ENCODE data around the gene ZNF564. TPM values are rescaled to one million over a fixed set of nuclear protein-coding genes. Genes with fewer than 3 reads are reported as not detected.

Gene ZNF564
- total RNA-seq, 1 donor from 2014 or later, result 26.6 TPM

GRCh38 chr19:12544401-12544876 lies 6.8 kb downstream of the ZNF564 start:
- ATAC-seq (ENCODE audit: low read depth) (no peak), DNase-seq (no peak)
- ChIA-PET POLR2A (no interaction called here), CTCF (no interaction called here)
- intact Hi-C loops (cut with micrococcal nuclease), result no loop called here
- no peaks in the 10 kb centered on the region for H3K9me3 Mint-ChIP-seq
- H3K4me1 Mint-ChIP-seq, result peaks cover 46% of the 10 kb centered on the region
- H3K36me3 Mint-ChIP-seq (ENCODE audit: low read depth), result peaks cover 45% of the 10 kb centered on the region
- TF ChIP-seq CTCF (IDR thresholded peaks at IDR 0.05), result no peak
- H3K27ac Mint-ChIP-seq, result peak overlapping the region; percentile 10
- H3K4me3 Mint-ChIP-seq, result no peak overlapping the region
- no peaks in the 10 kb centered on the region for H3K27me3 Mint-ChIP-seq

GRCh38 chr19:12543855-12544254 lies 7.4 kb downstream of the ZNF564 start:
- peaks cover 45% of the 10 kb centered on the region for H3K36me3 Mint-ChIP-seq (ENCODE audit: low read depth)
- POLR2A ChIA-PET, result no interaction called here
- TF ChIP-seq CTCF (IDR thresholded peaks at IDR 0.05), result no peak
- DNase-seq, result no peak
- no peak for ATAC-seq (ENCODE audit: low read depth)
- CTCF ChIA-PET, result no interaction called here
- no peaks in the 10 kb centered on the region for H3K9me3 Mint-ChIP-seq
- peaks cover 41% of the 10 kb centered on the region for H3K4me1 Mint-ChIP-seq
- H3K27ac Mint-ChIP-seq, result no peak overlapping the region
- H3K27me3 Mint-ChIP-seq, result no peaks in the 10 kb centered on the region
- H3K4me3 Mint-ChIP-seq, result no peak overlapping the region
- intact Hi-C loops (cut with micrococcal nuclease), result no loop called here

GRCh38 chr19:12527034-12527836 lies 24.0 kb downstream of the ZNF564 start:
- DNase-seq, result no peak

GRCh38 chr19:12526542-12526941 lies 24.7 kb downstream of the ZNF564 start:
- peaks cover 90% of the 10 kb centered on the region for H3K36me3 Mint-ChIP-seq (ENCODE audit: low read depth)

More at GRCh38 chr19:12527034-12527836, 24.0 kb downstream of the ZNF564 start:
- no peak overlapping the region for H3K27ac Mint-ChIP-seq
- TF ChIP-seq CTCF (IDR thresholded peaks at IDR 0.05), result no peak
- intact Hi-C loops (cut with micrococcal nuclease), result no loop called here
- H3K36me3 Mint-ChIP-seq (ENCODE audit: low read depth), result peaks cover 88% of the 10 kb centered on the region
- H3K4me3 Mint-ChIP-seq, result no peak overlapping the region
- H3K27me3 Mint-ChIP-seq, result no peaks in the 10 kb centered on the region
- H3K4me1 Mint-ChIP-seq, result no peaks in the 10 kb centered on the region
- peaks cover 37% of the 10 kb centered on the region for H3K9me3 Mint-ChIP-seq
- no peak for ATAC-seq (ENCODE audit: low read depth)
- ChIA-PET POLR2A (no interaction called here), CTCF (no interaction called here)

More at GRCh38 chr19:12526542-12526941, 24.7 kb downstream of the ZNF564 start:
- no peaks in the 10 kb centered on the region for H3K27me3 Mint-ChIP-seq
- peaks cover 43% of the 10 kb centered on the region for H3K9me3 Mint-ChIP-seq
- no peak for TF ChIP-seq CTCF (IDR thresholded peaks at IDR 0.05)
- no peak overlapping the region for H3K27ac Mint-ChIP-seq
- DNase-seq (no peak), ATAC-seq (ENCODE audit: low read depth) (no peak)
- no peaks in the 10 kb centered on the region for H3K4me1 Mint-ChIP-seq
- intact Hi-C loops (cut with micrococcal nuclease), result no loop called here
- ChIA-PET CTCF (no interaction called here), POLR2A (no interaction called here)
- H3K4me3 Mint-ChIP-seq, result no peak overlapping the region
